ENCODE data around the gene ZNF506. TPM values are rescaled to one million over a fixed set of nuclear protein-coding genes. Genes with fewer than 3 reads are reported as not detected.
"Not testable (repeated sequence)": the region's sequence is repeated elsewhere in the genome, so short reads cannot be mapped to it uniquely, and the experiment has no call there.

Gene ZNF506
- total RNA-seq, 8 experiments from 2014 or later: 1.1 to 26.3 (median 8.2) TPM

DNA sequence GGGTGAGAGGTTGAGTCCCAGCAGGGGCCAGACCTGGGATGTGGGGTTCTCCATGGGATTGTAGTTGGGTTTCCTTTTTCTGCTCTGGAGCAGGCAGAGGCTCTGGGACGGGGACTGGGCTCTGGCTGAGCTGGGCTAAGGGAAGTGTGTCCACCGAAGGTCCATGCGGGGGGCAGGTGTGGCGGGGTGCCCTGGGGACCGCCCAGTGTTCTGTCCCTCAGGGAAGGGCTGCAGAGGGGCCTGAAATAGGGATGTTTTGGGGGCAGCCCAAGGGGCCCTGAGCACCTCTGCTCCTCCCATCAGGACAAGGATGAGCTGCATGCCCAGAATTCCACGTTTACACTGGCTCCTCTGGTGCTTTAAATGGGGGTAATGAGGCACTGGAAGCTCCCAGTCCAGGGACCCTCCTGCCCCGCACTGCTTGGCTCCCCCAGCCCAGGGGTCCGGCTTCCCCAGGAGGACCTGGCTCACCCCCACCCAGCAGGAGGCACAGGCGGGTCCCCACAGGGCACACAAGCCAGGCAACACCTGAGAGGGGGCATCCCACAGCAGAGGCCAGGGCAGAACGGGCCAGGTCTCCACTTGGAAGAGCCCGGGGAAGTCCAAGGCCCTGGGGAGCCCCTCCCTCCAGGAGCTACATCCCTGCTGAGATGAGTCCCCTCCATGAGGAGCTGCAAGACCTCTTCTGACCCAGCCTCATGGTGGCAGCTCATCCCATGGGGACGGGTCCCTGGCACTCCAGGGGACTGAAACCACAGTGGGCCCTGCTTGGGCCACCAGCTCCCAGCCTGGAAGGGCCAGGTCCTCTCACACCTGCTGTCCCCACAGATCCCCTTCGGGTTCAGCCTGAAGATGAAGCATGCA is 74.0 kb downstream of the ZNF506 start:
- no peak overlapping the region for H3K27ac ChIP-seq
- no peak overlapping the region for H3K4me3 ChIP-seq
- H3K4me1 ChIP-seq (replicated peaks in 1 of 2): no peaks in the 10 kb centered on the region
- in situ Hi-C loops (cut with MboI; ENCODE audit: low pct_unique_long_range_greater_than_20kb in 2 of 9, low sequenced_read_pairs in 9 of 9, unreplicated experiment in 9 of 9): no loop called here
- ATAC-seq (replicated peaks in 6 of 8): no peak
- 20 to 89% (median 80%) methylated on average over 1 to 2 of the region's 13 CpGs; no CpG with 5 or more reads in 5 of the 10 experiments for WGBS, 10 experiments

GRCh38 chr19:19746286-19747213 is 75.0 kb downstream of the ZNF506 start:
- no peak overlapping the region for H3K27ac ChIP-seq
- in situ Hi-C loops (cut with MboI; ENCODE audit: low pct_unique_long_range_greater_than_20kb in 2 of 9, low sequenced_read_pairs in 9 of 9, unreplicated experiment in 9 of 9): no loop called here
- H3K4me1 ChIP-seq (replicated peaks in 1 of 2): no peaks in the 10 kb centered on the region
- H3K4me3 ChIP-seq: no peak overlapping the region
- 20 to 43% (median 20%) methylated on average over 1 to 2 of the region's 15 CpGs; no CpG with 5 or more reads in 7 of the 10 experiments for WGBS, 10 experiments
- no peak for ATAC-seq (replicated peaks in 6 of 8)

GRCh38 chr19:19745496-19746285 is 75.9 kb downstream of the ZNF506 start:
- no peak overlapping the region for H3K4me3 ChIP-seq
- in situ Hi-C loops (cut with MboI; ENCODE audit: low pct_unique_long_range_greater_than_20kb in 2 of 9, low sequenced_read_pairs in 9 of 9, unreplicated experiment in 9 of 9): no loop called here
- no peak overlapping the region for H3K27ac ChIP-seq
- WGBS, 10 experiments: 48 to 100% (median 84%) methylated on average over 1 to 7 of the region's 17 CpGs; no CpG with 5 or more reads in 6 of the 10 experiments
- no peaks in the 10 kb centered on the region for H3K4me1 ChIP-seq (replicated peaks in 1 of 2)
- ATAC-seq (replicated peaks in 6 of 8): no peak

DNA sequence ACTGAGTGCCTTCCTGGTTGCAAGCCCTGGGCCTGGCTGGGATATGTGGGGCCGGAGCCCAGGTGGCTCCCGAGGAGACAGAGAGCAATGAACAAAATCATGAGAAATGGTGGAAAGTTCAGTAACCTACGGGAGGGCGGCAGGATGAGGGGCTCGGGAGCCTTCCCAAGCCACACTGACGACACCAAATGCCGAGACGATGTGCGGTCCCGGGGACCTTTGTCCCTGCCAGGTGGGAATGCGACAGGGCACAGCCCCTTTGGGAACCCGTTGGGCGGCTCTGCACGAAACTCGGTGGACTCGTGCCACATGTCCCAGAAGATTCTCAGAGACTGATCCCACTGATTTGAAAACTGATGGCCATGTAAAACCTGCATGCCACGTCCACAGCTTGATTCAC is 76.9 kb downstream of the ZNF506 start:
- Histone ChIP-seq H3K4me1 (replicated peaks in 1 of 2) (no peaks in the 10 kb centered on the region), H3K27ac (no peak overlapping the region), H3K4me3 (no peak overlapping the region)
- in situ Hi-C loops (cut with MboI; ENCODE audit: low pct_unique_long_range_greater_than_20kb in 2 of 9, low sequenced_read_pairs in 9 of 9, unreplicated experiment in 9 of 9): no loop called here
- 20 to 75% (median 56%) methylated on average over 1 to 13 of the region's 17 CpGs; no CpG with 5 or more reads in 4 of the 10 experiments for WGBS, 10 experiments
- no peak for ATAC-seq (replicated peaks in 6 of 8)

DNA sequence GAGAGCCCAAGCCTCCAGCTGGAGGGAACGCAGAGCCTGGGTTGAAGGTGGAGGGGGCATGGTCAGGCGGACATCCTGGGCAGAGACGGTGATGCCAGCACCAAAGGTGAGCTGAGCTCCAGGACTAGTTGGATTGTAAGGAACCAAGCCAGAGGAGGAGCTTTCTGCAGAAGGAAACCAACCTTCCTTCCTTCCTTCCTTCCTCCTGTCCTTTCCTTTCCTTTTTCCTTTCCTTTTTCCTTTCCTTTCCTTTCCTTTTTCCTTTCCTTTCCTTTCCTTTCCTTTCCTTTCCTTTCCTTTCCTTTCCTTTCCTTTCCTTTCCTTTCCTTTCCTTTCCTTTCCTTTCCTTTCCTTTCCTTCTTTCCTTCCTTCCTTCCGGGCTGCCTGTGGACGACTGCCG is 77.6 kb downstream of the ZNF506 start:
- H3K27ac ChIP-seq; in situ Hi-C loops (cut with MboI; ENCODE audit: low pct_unique_long_range_greater_than_20kb in 2 of 9, low sequenced_read_pairs in 9 of 9, unreplicated experiment in 9 of 9); H3K4me3 ChIP-seq; H3K4me1 ChIP-seq (replicated peaks in 1 of 2); ATAC-seq (replicated peaks in 6 of 8): not testable (repeated sequence)
- WGBS, 10 experiments: no CpG with 5 or more reads among the region's 6 CpGs

GRCh38 chr19:19743176-19743575 is 78.4 kb downstream of the ZNF506 start:
- Histone ChIP-seq H3K4me3 (no peak overlapping the region), H3K4me1 (replicated peaks in 1 of 2) (no peaks in the 10 kb centered on the region), H3K27ac (no peak overlapping the region)
- no peak for ATAC-seq (replicated peaks in 6 of 8)
- in situ Hi-C loops (cut with MboI; ENCODE audit: low pct_unique_long_range_greater_than_20kb in 2 of 9, low sequenced_read_pairs in 9 of 9, unreplicated experiment in 9 of 9): no loop called here
- 0 to 77% methylated on average over 1 to 3 of the region's 6 CpGs; no CpG with 5 or more reads in 8 of the 10 experiments for WGBS, 10 experiments

DNA sequence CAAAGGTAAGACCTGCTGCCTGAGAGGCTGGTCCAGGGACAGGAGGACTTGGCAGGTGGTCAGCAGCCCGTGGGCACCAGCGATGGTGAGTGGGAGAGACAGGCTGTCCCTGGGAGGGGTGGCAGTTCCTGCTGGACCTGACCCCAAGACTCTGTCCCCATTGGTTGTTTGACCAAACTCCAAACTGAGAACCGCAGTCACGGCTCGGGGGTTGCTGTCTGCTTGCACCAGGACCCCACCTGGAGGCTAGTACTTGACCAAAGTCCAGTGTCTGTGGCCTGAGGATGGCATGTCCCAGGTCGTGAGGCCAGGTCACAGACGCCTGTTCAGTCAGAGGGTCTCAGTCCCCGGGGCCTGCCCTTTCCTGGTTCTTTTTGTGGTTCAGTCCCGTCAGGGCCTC is 78.8 kb downstream of the ZNF506 start:
- Histone ChIP-seq H3K4me3 (no peak overlapping the region), H3K4me1 (replicated peaks in 1 of 2) (no peaks in the 10 kb centered on the region), H3K27ac (no peak overlapping the region)
- in situ Hi-C loops (cut with MboI; ENCODE audit: low pct_unique_long_range_greater_than_20kb in 2 of 9, low sequenced_read_pairs in 9 of 9, unreplicated experiment in 9 of 9): no loop called here
- ATAC-seq (replicated peaks in 6 of 8): no peak
- 63% methylated on average over 2 of the region's 9 CpGs; no CpG with 5 or more reads in 9 of the 10 experiments for WGBS, 10 experiments

Other genes starting within 250 kb of the ZNF506 start
- 1 to 10 TPM in 6 of 8 experiments, under 1 TPM in 1, not detected in 1; 0.87 to 6.4 (median 3.7) TPM for gene PBX4, start 203.1 kb downstream of the ZNF506 start, total RNA-seq
- gene LPAR2, start 193.5 kb downstream of the ZNF506 start, total RNA-seq: 10 to 100 TPM in 5 of 8 experiments, 1 to 10 TPM in 3; 1.3 to 30.2 (median 18.2) TPM
- 10 to 100 TPM in 1 of 8 experiments, 1 to 10 TPM in 7; 3.2 to 18.2 (median 7.5) TPM for gene GMIP, start 178.1 kb downstream of the ZNF506 start, total RNA-seq
- 10 to 100 TPM; 18.7 to 96.9 (median 31.1) TPM for gene ATP13A1, start 158.1 kb downstream of the ZNF506 start, total RNA-seq
- gene ZNF101, start 152.9 kb downstream of the ZNF506 start, total RNA-seq: 10 to 100 TPM in 2 of 8 experiments, 1 to 10 TPM in 6; 5.5 to 10.8 (median 8.1) TPM
- gene ZNF14, start 88.6 kb downstream of the ZNF506 start, total RNA-seq: 10 to 100 TPM in 5 of 8 experiments, 1 to 10 TPM in 3; 3.7 to 13.9 (median 12.4) TPM
- gene ZNF253, start 44.1 kb upstream of the ZNF506 start, total RNA-seq: 10 to 100 TPM in 5 of 8 experiments, 1 to 10 TPM in 3; 1.6 to 19.5 (median 14.3) TPM
- 10 to 100 TPM in 2 of 8 experiments, 1 to 10 TPM in 3, under 1 TPM in 3; 0.61 to 20.5 (median 7.4) TPM for gene ZNF93, start 79.2 kb upstream of the ZNF506 start, total RNA-seq
- gene ZNF682, start 217.8 kb upstream of the ZNF506 start, total RNA-seq: 10 to 100 TPM in 4 of 8 experiments, 1 to 10 TPM in 3, not detected in 1; 1.0 to 14.7 (median 12.2) TPM

All from motor neuron (in vitro differentiated cells).